Measurements from ENCODE around the gene WASL.
"Not testable (repeated sequence)": the region's sequence is repeated elsewhere in the genome, so short reads cannot be mapped to it uniquely, and the experiment has no call there.

The WASL gene

GRCh38 chr7:123738356-123738755 is 10.4 kb downstream of the WASL start:
- H3K4me3 ChIP-seq: no peak overlapping the region
- no peak overlapping the region for H3K27ac ChIP-seq
- peaks cover 45% of the 10 kb centered on the region for H3K9me3 ChIP-seq
- no peak overlapping the region for H3K4me2 ChIP-seq
- H3K4me1 ChIP-seq: no peaks in the 10 kb centered on the region
- no peaks in the 10 kb centered on the region for H3K27me3 ChIP-seq
- TF ChIP-seq Cebpa-rat (IDR thresholded peaks at IDR 0.05): no peak
- no peak overlapping the region for H3K9ac ChIP-seq
- H3K36me3 ChIP-seq: peaks cover 21% of the 10 kb centered on the region
- H4K20me1 ChIP-seq: peaks cover 86% of the 10 kb centered on the region

GRCh38 chr7:123737168-123737674 is 11.6 kb downstream of the WASL start:
- not testable (repeated sequence) for H3K27me3 ChIP-seq, H3K4me3 ChIP-seq, H3K4me2 ChIP-seq, H3K9ac ChIP-seq, H3K4me1 ChIP-seq, H3K27ac ChIP-seq
- Histone ChIP-seq H3K36me3 (peaks cover 24% of the 10 kb centered on the region), H4K20me1 (peaks cover 74% of the 10 kb centered on the region), H3K9me3 (peaks cover 57% of the 10 kb centered on the region)

DNA sequence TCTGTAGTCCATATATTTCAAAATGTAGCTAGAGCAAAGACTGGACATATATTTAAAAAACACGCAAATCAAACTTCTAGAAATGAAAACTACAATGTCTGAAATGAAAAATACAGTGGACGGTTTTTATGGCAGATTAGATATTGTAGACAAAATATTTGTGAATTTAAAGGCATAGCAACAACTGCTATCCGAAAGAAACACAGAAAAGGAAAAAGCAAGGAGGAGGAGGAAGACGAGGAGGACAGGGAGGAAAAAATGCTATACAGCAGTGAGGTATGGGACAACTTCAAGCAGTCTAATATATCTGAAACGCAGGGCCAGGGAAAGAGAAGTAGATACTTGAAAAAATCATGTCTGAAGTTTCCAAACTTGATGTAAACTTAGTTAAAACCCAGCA is 13.3 kb downstream of the WASL start:
- Histone ChIP-seq H3K4me1 (no peaks in the 10 kb centered on the region), H4K20me1 (peaks cover 72% of the 10 kb centered on the region), H3K9me3 (peaks cover 62% of the 10 kb centered on the region), H3K4me2 (no peak overlapping the region), H3K4me3 (no peak overlapping the region), H3K27me3 (no peaks in the 10 kb centered on the region), H3K27ac (no peak overlapping the region), H3K9ac (no peak overlapping the region), H3K36me3 (peaks cover 17% of the 10 kb centered on the region)
- no peak for TF ChIP-seq Cebpa-rat (IDR thresholded peaks at IDR 0.05)

DNA sequence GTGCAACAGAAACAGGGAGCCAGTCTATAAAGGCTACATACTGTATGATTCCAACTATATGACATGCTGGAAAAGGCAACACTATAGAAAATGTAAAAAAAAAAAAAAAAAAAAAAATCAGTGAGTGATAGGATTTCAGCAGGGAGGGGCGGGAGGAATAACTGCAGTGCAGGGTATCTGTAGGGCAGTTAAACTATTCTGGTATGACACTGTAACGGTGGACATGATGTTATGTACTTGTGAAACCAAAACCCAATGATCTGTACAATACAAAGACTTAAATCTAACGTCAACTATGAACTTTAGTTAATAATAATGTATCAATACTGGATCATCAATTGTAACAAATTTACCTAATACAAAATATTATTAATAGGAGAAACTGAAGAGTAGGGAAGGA is 14.3 kb downstream of the WASL start:
- H3K4me2 ChIP-seq: no peak overlapping the region
- H3K4me1 ChIP-seq: no peaks in the 10 kb centered on the region
- H3K4me3 ChIP-seq: no peak overlapping the region
- no peak overlapping the region for H3K27ac ChIP-seq
- peaks cover 61% of the 10 kb centered on the region for H3K9me3 ChIP-seq
- peaks cover 70% of the 10 kb centered on the region for H4K20me1 ChIP-seq
- H3K9ac ChIP-seq: no peak overlapping the region
- no peaks in the 10 kb centered on the region for H3K27me3 ChIP-seq
- no peak for TF ChIP-seq Cebpa-rat (IDR thresholded peaks at IDR 0.05)
- peaks cover 16% of the 10 kb centered on the region; the same call in 1 of the 2 replicates for H3K36me3 ChIP-seq

DNA sequence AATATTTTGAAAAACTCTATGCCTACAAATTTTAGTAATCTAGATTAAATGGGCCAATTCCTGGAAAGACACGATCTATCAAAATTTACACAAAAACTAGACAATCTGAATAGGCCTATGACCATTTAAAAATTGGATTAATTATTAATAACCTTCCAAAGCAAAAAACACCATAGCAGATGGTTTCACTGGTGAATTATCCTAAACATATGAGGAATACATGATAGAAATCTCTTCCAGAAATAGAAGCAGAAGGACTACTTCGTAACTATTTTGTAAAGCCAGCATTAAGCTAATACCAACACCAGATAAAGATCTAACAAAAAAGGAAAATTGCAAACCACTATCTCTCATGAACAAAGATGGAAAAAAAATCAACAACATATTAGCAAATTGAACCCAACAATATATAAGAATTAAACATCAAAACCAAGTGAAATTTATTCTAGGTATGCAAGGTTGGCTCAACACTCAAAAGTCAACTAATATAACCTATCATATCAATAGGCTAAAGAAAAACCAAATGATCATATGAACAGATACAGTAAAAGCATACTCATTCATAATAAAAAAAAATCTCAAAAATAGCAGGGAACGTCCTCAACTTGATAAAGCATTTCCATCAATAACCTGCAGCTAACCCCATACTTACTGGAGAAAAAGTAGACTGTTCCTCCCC is 16.3 kb downstream of the WASL start:
- no peak overlapping the region for H3K27ac ChIP-seq
- H3K4me2 ChIP-seq: no peak overlapping the region
- peaks cover 69% of the 10 kb centered on the region for H4K20me1 ChIP-seq
- H3K9ac ChIP-seq: no peak overlapping the region
- H3K27me3 ChIP-seq: no peaks in the 10 kb centered on the region
- H3K4me3 ChIP-seq: no peak overlapping the region
- H3K9me3 ChIP-seq: peaks cover 53% of the 10 kb centered on the region
- H3K36me3 ChIP-seq: peaks cover 23% of the 10 kb centered on the region; the same call in 1 of the 2 replicates
- TF ChIP-seq Cebpa-rat (IDR thresholded peaks at IDR 0.05): no peak
- H3K4me1 ChIP-seq: no peaks in the 10 kb centered on the region

- H3K36me3 ChIP-seq: peaks cover 18% of the 10 kb centered on the region; the same call in 1 of the 2 replicates
Observed at GRCh38 chr7:123729218-123729578, 19.6 kb downstream of the WASL start.

DNA sequence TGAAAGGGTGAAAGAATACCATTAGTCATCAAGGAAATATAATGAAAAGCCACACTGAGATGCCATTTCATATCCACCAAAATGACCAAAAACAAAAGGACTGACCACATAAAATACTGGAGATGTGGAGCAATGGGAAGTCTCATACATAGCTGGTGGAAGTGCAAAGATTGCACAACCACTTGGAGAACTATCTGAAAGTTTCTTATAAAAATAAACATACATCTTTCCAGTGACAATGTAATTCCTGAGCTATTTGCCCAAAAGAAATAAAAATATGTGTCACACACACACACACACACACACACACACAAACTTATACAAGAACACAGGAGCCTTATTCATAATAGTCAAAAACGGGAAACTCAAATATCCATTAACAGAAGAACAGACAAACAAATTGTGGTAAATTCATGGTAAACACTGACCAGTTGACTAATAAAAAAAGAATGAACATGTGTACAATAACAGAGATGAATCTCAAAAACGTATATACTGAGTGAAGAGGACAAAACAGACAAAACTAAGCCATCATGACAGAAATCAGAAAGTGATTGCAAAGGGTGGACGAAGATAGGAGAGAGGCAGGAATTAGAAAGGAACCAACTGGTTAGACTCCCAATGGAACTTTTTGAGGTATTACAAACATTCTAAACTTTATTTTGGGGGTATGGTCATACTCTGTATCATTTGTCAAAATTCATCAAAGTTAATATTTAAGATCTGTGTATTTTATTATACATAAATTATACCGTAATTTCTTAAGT is 21.5 kb downstream of the WASL start:
- Histone ChIP-seq H3K4me2 (no peak overlapping the region), H3K9me3 (peaks cover 9% of the 10 kb centered on the region), H3K36me3 (peaks cover 9% of the 10 kb centered on the region; the same call in 1 of the 2 replicates), H3K27me3 (no peaks in the 10 kb centered on the region), H3K4me1 (peaks cover 35% of the 10 kb centered on the region), H3K9ac (no peak overlapping the region), H4K20me1 (peaks cover 82% of the 10 kb centered on the region), H3K27ac (no peak overlapping the region), H3K4me3 (no peak overlapping the region)
- TF ChIP-seq Cebpa-rat (IDR thresholded peaks at IDR 0.05): no peak

More at GRCh38 chr7:123729218-123729578, 19.6 kb downstream of the WASL start:
- H3K9ac ChIP-seq: no peak overlapping the region
- H3K27me3 ChIP-seq: no peaks in the 10 kb centered on the region
- H3K4me1 ChIP-seq: peaks cover 28% of the 10 kb centered on the region
- no peak overlapping the region for H3K4me2 ChIP-seq
- H3K9me3 ChIP-seq: peaks cover 28% of the 10 kb centered on the region
- H3K4me3 ChIP-seq: no peak overlapping the region
- no peak for TF ChIP-seq Cebpa-rat (IDR thresholded peaks at IDR 0.05)
- H3K27ac ChIP-seq: no peak overlapping the region
- H4K20me1 ChIP-seq: peaks cover 71% of the 10 kb centered on the region

DNA sequence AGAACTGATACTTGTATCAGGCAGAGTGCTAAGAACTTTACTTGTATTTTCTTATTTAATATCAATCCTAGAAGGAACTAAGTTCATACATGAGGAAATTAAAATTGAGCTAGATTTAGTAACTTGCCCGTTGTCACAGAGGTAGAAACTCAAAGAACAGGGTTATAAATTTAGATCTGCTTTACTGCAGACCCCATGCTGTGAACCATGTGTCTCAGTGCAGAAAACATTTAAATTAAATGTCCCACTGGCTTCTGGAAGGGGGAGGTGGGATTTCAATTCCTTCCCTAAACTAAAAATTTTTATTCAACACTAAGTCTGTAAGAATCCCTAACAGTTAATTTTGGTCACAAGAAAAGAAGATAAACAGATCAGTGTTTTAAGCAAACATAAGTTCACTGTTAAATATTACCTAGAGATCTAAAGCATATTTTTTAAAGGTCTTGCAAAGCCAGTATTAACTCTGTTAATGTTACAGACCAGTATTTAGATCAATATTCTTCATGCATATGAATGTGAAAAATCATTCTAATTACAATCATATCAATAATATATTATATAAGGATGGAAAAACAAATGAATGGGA is 23.1 kb downstream of the WASL start:
- Histone ChIP-seq H3K9ac (no peak overlapping the region), H3K4me2 (peak overlapping the region; percentile 60), H4K20me1 (peaks cover 81% of the 10 kb centered on the region), H3K27me3 (no peaks in the 10 kb centered on the region), H3K4me1 (peaks cover 35% of the 10 kb centered on the region), H3K9me3 (no peaks in the 10 kb centered on the region), H3K4me3 (no peak overlapping the region), H3K27ac (0 out of 2 replicates have a peak overlapping the region, but pooled peaks have one; percentile 22), H3K36me3 (peaks cover 9% of the 10 kb centered on the region; the same call in 1 of the 2 replicates)
- TF ChIP-seq Cebpa-rat (IDR thresholded peaks at IDR 0.05): no peak

GRCh38 chr7:123724817-123725253 is 24.0 kb downstream of the WASL start:
- Histone ChIP-seq H3K27me3 (no peaks in the 10 kb centered on the region), H3K4me2 (peak overlapping the region; percentile 62), H3K27ac (peak overlapping the region; percentile 30; the same call in 1 of the 2 replicates), H4K20me1 (peaks cover 83% of the 10 kb centered on the region), H3K4me3 (no peak overlapping the region), H3K9ac (0 out of 2 replicates have a peak overlapping the region, but pooled peaks have one; percentile 38), H3K4me1 (peaks cover 35% of the 10 kb centered on the region), H3K9me3 (no peaks in the 10 kb centered on the region), H3K36me3 (peaks cover 9% of the 10 kb centered on the region; the same call in 1 of the 2 replicates)
- TF ChIP-seq Cebpa-rat (IDR thresholded peaks at IDR 0.05): no peak

All from BLaER1 (cell line).